Nephron progenitor cell (in vitro differentiated cells): ENCODE results near the gene HIGD1A.
A peak's percentile ranks its signal among the peaks of the same experiment; 100 is the strongest.

Experiments
- DNase-seq: peaks from one replicate; pipeline ENCODE4 v3.0.0; 2021
- H3K27ac Mint-ChIP-seq: 2 replicates; pipeline ENCODE4 v1.8.0; 2021; ENCODE audit warnings: mild to moderate bottlenecking, moderate library complexity, mixed read lengths
- H3K27me3 Mint-ChIP-seq: 2 replicates; pipeline ENCODE4 v1.8.0; 2021; ENCODE audit warnings: mild to moderate bottlenecking, low read depth, mixed read lengths; ENCODE audit not compliant: poor library complexity
- H3K36me3 Mint-ChIP-seq: 2 replicates; pipeline ENCODE4 v1.8.0; 2021; ENCODE audit warnings: low read depth, mixed read lengths
- H3K4me1 Mint-ChIP-seq: 2 replicates; pipeline ENCODE4 v1.8.0; 2021; ENCODE audit warnings: mixed read lengths
- H3K4me3 Mint-ChIP-seq: 2 replicates; pipeline ENCODE4 v1.8.0; 2021; ENCODE audit warnings: mild to moderate bottlenecking, moderate library complexity, mixed read lengths
- H3K9me3 Mint-ChIP-seq: 2 replicates; pipeline ENCODE4 v1.8.0; 2021; ENCODE audit warnings: mild to moderate bottlenecking, moderate library complexity, mixed read lengths
- CTCF ChIP-seq: fragments of 200-600 bp; sonication (generic); IDR thresholded peaks from 2 replicates; pipeline ENCODE4 v1.5.0; 2021; ENCODE audit warnings: antibody characterized with exemption

The HIGD1A gene

GRCh38 chr3:42749753-42750231, 54.5 kb downstream of the HIGD1A start:
- no peaks in the 10 kb centered on the region for H3K36me3 Mint-ChIP-seq
- DNase-seq, result no peak
- peak; percentile 18 for TF ChIP-seq CTCF
- H3K4me1 Mint-ChIP-seq, result peaks cover 27% of the 10 kb centered on the region
- no peak overlapping the region for H3K27ac Mint-ChIP-seq
- H3K9me3 Mint-ChIP-seq, result no peaks in the 10 kb centered on the region
- H3K4me3 Mint-ChIP-seq, result no peak overlapping the region
- H3K27me3 Mint-ChIP-seq, result no peaks in the 10 kb centered on the region

- no peak overlapping the region for H3K27ac Mint-ChIP-seq
- peaks cover 27% of the 10 kb centered on the region for H3K4me1 Mint-ChIP-seq
- no peak for DNase-seq
- no peak for TF ChIP-seq CTCF
- H3K36me3 Mint-ChIP-seq, result no peaks in the 10 kb centered on the region
- no peak overlapping the region for H3K4me3 Mint-ChIP-seq
- H3K27me3 Mint-ChIP-seq, result no peaks in the 10 kb centered on the region
- no peaks in the 10 kb centered on the region for H3K9me3 Mint-ChIP-seq
Observed at GRCh38 chr3:42749025-42749752, 55.1 kb downstream of the HIGD1A start.

GRCh38 chr3:42747581-42747980, 56.7 kb downstream of the HIGD1A start:
- Mint-ChIP-seq H3K27me3 (no peaks in the 10 kb centered on the region), H3K9me3 (no peaks in the 10 kb centered on the region)

GRCh38 chr3:42746455-42747450, 57.5 kb downstream of the HIGD1A start:
- no peak overlapping the region for H3K4me3 Mint-ChIP-seq
- TF ChIP-seq CTCF, result no peak
- H3K27ac Mint-ChIP-seq, result peak overlapping the region; percentile 60
- H3K27me3 Mint-ChIP-seq, result peaks cover 6% of the 10 kb centered on the region
- H3K4me1 Mint-ChIP-seq, result peaks cover 27% of the 10 kb centered on the region
- DNase-seq, result no peak
- H3K9me3 Mint-ChIP-seq, result no peaks in the 10 kb centered on the region
- H3K36me3 Mint-ChIP-seq, result no peaks in the 10 kb centered on the region

More at GRCh38 chr3:42747581-42747980, 56.7 kb downstream of the HIGD1A start:
- Mint-ChIP-seq H3K4me3 (no peak overlapping the region), H3K4me1 (peaks cover 27% of the 10 kb centered on the region), H3K27ac (no peak overlapping the region), H3K36me3 (no peaks in the 10 kb centered on the region)
- no peak for TF ChIP-seq CTCF
- DNase-seq, result no peak

GRCh38 chr3:42745776-42746454, 58.4 kb downstream of the HIGD1A start:
- Mint-ChIP-seq H3K4me3 (no peak overlapping the region), H3K27me3 (peaks cover 6% of the 10 kb centered on the region), H3K27ac (no peak overlapping the region), H3K4me1 (peaks cover 27% of the 10 kb centered on the region), H3K36me3 (no peaks in the 10 kb centered on the region), H3K9me3 (no peaks in the 10 kb centered on the region)
- no peak for DNase-seq
- TF ChIP-seq CTCF, result no peak
